CD4-positive, alpha-beta T cell treated with Interleukin-1 beta for 1 hour (primary cell): ENCODE results near the gene PRUNE1.

ENCODE experiments used
- DNase-seq, 2 donors: peaks; one replicate each; pipeline ENCODE4 v3.0.0-alpha.2; 2020 to 2022

The PRUNE1 gene, protein sequence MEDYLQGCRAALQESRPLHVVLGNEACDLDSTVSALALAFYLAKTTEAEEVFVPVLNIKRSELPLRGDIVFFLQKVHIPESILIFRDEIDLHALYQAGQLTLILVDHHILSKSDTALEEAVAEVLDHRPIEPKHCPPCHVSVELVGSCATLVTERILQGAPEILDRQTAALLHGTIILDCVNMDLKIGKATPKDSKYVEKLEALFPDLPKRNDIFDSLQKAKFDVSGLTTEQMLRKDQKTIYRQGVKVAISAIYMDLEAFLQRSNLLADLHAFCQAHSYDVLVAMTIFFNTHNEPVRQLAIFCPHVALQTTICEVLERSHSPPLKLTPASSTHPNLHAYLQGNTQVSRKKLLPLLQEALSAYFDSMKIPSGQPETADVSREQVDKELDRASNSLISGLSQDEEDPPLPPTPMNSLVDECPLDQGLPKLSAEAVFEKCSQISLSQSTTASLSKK

DNA sequence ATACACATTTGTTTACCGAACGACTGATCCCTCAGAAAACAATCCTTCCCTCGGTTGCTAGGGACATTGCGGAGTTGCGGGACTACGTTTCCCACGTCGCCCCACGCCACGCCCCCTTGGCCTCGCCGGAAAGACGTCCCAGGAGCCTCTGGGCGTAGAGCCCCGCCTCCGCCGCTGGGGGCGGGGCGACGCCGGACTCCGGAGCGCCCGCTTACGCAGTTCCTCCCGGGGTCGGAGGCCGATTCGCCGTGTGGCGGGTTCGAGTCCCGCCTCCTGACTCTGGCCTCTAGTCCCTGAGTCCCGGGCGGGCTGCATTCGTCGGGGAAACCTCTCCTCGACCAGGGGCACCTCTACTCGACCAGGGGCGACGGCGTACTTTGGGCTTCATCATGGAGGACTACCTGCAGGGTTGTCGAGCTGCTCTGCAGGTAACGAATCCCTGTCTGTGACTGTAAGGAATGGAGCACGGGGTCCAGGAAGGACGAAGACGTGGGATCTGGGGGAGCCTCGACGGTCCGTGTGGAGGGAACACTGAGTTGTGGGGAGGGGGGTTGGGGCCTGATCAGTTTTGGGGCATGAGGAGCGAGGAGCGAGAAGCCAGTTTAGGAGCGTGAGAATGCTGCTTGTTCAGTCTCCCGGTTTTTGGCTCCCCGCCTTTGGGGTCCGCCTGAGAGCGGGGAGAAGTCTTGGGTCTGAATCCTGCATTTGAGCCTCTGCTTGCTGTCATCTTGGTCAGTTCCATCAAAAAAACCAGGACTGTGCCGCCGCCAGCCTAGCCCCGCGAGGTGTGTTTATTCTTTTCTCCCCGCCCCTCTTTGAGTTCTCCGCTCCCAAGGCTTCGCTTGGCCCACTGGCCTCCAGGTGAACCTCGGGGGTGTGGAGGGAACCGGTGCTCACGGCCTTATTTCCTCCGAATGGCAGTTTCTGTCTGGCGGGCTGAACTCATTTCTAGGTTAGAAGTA, at the start of gene PRUNE1:
PRUNE1 (plus strand) TSS at position 206 of the 962 bp plus-strand sequence; CDS start at position 390, 184 bp downstream.
- peak; percentile 98 for DNase-seq

DNA sequence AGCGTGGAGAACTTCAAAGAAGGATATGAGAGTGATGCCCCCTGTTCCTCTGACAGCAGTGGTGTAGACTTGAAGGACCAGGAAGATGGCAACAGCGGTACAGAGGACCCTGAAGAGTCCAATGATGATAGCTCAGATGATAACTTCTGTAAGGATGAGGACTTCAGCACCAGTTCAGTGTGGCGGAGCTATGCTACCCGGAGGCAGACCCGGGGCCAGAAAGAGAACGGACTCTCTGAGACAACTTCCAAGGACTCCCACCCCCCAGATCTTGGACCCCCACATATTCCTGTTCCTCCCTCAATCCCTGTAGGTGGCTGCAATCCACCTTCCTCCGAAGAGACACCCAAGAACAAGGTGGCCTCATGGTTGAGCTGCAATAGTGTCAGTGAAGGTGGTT, 47.6 kb upstream of the PRUNE1 start:
- DNase-seq = no peak

DNA sequence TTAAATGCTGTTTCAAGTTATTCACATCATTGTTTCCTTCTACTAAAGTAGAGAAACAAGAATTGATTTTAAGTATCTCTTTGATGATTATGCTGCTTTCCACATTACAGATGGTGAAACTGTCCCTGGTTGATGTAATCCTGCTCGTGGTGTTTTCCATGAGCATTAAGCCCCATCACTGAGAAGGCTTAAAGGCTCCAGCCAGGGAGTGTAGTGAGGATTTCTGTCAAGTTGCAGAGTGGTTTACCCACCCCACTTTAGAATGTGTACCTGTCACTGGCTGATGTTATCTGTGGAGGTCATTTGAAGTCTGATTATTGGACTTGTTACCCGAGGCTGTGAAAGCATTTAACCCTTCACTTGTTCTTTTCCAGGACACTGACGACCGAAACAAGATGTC, 46.5 kb upstream of the PRUNE1 start:
- no peak for DNase-seq

DNA sequence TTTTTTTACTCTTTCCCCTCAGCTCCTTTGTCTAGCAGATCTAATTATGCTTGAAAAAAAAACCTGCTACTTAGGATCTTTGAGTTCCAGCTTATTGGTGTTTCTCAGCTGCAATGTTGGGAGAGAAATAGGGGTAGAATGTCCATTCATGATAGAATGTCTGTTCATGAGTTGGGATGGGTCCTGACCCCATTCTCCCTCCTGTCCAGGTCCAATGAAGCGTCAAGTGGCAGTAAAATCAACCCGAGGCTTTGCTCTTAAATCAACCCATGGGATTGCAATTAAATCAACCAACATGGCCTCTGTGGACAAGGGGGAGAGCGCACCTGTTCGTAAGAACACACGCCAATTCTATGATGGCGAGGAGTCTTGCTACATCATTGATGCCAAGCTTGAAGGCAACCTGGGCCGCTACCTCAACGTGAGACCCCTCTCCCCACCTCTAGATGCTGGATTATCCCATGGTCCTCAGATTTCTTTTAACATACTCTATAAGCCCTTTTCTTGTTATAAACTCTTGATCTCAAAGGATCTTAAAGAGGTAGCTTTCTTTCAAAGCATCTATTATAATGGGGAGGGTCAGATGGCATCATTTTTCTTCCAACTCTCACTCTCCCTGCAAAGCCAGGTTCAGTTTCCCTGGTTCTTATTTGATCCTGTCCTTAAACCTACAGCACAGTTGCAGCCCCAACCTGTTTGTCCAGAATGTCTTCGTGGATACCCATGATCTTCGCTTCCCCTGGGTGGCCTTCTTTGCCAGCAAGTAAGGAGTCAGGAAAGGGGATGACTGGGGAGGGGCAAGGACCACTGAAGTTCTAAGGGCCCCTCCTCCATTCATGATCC, 44.7 kb upstream of the PRUNE1 start:
- DNase-seq = no peak

DNA sequence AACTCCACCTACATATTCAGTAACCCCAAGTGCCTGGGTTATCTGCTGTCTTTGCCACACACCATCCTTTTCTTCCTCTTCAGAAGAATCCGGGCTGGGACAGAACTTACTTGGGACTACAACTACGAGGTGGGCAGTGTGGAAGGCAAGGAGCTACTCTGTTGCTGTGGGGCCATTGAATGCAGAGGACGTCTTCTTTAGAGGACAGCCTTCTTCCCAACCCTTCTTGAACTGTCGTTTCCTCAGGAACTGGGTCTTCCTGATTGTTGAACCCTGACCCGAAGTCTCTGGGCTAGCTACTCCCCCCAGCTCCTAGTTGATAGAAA, 44.1 kb upstream of the PRUNE1 start:
- DNase-seq = no peak

DNA sequence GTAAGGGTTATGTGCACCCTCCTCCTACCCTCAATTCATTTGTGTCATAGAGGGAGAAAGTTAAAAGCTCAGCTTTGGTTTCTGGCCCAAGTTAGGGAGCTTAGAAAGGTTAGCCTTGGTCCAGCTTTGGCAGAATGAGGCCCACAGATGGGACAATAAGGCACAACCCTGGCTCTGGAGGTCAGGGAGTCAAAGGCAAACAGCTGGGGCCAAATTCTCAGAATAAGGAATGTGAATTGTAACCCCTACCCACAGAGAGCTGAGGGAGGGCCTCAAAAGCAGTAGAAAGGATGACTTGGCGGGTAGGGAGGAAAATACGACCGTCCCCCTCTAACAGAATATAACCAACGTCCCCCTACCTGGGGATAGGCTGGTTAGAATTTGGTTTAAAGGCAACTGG, 42.6 kb upstream of the PRUNE1 start:
- DNase-seq = no peak

DNA sequence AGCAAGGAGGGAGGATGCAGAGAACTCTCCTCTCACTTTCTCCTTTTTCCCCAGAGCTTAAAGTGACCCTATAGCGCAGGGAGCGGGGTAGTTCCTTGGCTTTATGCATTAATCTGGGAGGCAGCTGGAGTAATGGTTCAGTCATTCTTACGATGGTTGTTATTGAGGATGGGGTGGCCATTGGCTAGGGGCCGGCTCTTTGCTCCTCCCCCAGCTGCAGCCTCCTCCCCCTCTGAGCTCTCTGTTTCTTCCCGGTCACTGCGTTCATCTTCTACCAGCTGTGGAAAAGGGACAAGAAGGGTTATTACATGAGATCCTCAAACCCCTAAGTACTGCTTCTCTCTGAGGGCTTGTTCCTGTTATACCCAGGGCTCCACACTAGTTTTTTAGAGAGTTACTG, 42.2 kb upstream of the PRUNE1 start:
- no peak for DNase-seq

DNA sequence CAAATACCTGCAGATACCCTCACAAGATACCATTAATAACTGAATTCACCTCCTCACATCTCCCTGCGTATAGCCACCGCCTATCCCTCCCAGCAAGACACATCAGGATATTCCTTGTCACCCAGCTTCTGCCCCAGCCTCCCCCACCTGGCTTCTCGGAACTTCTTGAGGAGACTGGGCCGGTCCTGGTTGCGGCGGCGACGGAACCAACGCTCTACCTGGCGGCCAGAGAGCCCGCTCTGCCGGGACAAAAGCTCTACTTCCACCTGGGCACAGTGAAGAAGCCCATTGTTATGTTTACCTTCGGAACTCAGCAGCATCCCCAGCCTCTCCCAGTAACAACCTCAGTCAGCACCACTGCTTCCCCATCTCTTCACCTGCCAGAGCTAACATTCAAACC, 40.3 kb upstream of the PRUNE1 start:
- DNase-seq = no peak

DNA sequence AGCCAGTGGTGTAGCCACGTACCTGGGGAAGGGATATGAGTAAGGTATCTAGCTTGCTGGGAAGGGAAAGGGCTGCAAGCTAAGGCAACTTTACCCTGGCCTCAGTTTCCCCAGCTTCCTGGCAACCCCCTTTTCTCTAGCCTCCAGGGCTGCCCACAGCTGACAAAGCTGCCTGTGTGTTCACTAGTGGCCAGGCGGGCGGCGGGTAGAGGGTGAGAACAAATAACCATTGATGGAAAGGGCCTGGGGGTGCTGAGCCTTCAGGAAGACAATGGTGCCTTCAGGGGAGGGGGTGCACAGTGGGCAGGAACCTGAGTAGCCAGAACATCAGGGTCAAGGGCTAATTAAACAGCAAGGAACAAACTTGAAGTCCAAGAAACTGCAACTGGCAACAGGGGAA, 39.8 kb upstream of the PRUNE1 start:
- DNase-seq = no peak

DNA sequence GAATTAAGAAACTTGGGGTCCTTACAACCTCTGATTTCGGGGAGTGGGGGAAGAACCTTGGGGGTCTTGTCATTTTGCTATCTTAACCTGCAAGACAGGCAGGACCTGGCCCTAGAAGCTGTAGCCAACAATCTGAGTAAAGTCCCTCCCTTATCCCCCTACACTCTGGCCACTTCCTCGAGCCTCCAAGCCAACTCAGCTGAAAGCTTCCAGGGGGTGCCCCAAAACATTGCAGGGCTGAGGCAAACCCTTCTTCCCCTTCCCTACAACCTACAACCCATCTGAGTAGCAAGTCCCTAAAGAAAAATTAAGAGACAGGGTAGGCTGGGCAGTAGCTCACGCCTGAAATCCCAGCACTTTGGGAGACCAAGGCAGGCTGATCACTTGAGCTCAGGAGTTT, 38.6 kb upstream of the PRUNE1 start:
- DNase-seq = no peak

DNA sequence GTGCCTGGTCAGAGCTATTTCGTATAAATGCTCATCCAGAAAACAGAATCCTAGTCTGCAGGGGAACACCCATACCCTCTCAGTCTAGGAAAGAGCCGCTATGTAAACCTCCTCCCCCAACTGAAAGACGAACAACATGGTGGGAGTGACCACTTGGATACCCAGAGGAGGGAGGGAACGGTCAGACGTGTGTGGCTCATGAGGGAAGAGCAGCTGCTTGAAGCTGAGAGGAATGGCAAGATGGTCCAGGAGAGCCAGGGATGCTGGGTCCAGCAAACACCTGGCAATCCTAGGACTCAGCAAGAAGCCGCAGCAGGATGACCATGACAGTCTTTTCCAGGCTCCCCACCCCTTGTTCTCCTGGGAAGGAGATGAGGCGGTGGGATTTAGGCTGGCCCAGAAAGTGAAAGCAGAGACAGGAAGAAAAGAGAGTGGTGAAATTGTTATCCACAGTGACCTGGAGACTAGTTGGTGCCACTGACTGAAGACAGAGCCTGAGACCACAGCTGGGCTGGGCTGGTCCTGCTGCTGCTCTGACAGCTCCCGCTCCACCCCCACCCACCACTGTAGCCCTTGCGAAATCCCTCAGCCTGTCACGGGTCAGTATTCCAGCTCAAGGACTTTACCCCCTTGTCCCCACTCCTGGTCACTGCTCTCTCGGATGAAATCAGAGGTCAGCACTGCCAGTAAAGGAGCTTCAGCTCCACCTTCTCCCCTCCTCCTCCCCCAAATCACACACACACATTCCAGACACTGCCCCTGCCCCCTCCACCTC, 37.3 kb upstream of the PRUNE1 start:
- no peak for DNase-seq

DNA sequence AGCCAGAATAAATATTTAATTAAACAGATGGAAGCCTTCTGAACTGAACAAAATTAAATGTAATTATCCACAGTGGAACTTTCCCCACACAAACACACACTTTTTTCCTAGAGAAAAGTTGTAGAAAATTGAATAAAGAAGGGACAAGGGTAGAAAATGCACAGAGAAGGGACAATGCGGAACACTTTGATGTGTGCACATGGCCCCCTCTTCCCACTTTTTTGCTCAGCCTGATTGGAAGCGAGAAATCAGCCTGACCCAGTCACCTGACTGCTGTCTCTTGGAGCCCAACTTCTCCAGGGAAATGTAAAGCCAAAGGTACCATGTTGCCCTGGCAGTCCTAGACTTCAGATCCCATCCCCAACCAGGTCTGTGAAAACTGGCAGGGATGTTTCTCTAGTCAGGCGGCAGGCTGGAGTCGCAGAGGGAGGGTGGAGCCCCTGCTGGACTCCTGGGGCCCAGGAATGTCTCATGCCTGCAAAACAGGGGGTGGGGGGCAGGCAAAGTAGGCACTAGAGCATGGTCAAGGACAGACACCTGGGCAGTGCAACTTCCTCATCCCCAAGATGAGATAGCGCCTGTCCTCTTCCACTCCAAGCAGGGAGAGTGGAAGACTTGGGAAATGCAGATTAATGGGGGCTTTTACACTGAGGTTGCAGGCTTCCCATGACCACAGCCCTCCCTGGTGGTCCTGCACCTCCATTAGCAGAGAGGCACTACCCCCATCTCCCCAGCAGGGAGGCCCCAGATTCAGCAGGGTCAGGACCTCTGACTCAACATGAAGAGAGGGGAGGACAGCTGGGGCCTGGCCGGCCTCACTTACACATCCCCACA, 36.4 kb upstream of the PRUNE1 start:
- no peak for DNase-seq

DNA sequence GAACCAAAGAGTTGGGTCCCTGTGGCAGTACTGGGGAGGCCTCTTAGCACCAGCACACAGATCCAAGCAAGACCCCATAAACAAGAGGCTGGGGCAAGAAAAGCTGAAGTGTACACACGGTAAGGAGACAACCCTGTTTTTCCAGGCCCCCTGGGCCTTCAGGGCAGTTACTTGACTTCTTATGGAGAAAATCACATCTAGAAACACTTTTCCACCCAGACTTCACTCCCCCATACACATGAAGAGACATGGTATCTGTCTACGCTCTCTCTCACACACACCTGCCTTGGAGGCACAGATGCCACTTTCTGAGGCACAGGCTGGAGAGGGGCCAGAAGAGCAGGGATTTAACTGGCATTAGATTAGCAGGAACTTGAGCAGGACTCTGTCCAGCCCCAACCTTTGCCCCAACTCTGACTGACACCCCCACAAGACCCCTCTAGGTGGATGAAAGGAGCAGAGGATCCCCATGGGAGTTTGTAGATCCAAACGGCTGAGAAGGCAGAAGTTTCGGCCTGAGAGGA, 35.8 kb upstream of the PRUNE1 start:
- no peak for DNase-seq

DNA sequence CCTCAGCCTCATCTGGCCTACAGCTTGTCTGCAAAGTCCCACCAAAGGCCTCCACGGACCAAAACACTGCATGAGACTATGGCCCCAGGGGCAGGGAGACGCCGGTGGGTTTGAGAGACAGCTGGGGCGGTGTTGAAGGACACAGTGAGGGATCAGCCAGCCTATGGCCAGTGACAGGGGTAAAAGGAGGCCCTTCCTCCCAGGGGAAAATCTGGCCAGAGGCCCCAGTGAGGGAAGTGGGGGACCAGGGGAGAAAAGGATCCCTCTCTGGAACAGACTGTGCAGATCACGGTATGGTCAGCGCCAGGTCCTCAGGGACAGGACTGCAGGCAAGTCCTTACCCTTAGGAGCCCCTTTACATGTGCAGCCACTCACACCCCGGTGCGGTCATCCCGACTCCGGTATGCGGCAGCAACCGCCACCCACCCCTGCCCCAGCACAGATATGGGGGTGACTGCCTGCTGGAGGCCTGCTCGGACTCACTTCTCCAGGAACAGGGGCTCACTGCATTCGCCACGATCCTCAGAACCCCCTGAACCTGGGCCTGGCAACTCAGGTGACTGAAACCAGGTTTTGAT, 34.9 kb upstream of the PRUNE1 start:
- DNase-seq = no peak

DNA sequence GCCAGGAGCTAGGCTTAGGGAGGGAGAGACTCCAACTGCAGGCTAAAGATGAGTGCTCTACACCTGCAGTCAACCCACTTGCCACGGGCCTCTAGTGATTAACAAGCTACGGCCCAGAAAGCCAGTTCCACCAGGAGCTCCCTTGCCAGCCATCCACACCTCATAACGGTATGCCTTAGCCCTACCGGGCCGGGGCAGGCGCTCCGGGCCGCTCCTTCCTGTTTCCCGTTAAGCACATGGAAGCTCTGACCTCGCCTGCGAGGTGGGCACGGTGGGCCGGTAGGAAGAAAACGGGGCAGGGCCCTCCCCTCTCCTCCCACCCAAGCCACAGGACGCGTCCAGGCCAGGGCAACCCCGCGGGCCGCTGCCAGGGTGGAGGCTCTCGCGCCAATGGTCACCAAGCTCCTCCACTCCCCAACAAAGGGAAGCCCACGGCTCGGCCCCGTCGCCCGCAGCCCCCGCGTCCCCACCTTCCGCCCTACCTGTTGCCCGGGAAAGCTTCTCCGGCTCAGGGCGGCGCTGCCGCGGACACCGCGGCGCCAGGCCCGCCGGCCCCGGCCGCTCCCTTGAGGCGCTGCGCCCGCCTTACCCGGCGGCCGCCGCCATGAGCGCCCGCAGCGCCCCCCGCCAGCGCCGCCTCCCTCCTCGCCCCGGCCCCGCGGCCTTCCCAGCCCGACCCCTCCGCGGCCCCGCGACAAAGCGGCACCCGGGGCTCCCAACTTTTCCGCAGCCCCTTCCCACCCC, 34.2 kb upstream of the PRUNE1 start:
- peak; percentile 22 to 32 for DNase-seq

DNA sequence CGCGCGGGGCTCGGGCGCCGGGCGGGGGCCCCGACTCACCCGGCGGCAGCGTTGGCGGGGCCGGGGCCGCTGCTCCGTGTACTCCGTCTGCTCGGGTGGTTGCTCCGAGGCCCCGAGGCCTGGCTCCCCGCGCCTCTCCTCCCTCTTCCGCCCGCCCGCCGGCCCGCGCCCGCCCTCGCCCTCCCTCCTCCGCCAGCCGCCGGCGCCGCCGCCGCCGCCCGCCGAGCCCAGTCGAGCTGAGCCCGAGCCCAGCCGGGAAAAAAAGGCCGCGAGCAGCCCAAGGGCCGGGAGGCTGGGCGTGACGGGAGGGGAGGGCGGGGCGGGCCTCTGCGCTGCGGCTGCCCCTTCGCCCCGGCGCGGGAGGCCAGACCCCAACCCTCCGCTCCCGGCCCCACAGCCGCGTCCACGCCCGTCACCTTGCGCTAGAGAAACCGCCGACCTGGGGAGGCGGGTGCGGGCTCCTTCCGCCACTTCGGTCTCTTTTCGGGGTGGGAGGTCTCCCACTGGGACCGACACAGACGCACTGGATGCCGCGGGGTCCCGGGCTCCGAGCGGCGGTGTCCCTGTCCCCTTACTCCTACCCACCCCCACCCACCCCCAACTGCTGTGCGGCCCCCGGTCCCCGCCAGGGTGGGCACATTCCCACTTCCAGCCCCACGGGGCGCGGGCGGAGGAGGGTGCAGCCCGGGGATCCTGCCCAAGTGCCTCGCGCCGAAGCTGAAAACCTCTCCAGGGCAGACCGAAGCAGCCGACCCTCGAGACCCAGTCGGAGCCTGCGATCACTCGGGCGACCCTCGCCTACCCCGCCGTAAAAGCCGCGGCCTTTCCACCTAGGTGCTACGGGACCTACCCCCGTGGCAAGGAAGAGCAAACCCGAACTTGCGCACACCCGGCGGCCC, 33.4 kb upstream of the PRUNE1 start, which contains the start of gene CERS2:
CERS2 (minus strand) TSS at position 256 of the 899 bp plus-strand sequence. CDS start 5,745 bp downstream, outside the sequence.
- DNase-seq = peak; percentile 81 to 83

DNA sequence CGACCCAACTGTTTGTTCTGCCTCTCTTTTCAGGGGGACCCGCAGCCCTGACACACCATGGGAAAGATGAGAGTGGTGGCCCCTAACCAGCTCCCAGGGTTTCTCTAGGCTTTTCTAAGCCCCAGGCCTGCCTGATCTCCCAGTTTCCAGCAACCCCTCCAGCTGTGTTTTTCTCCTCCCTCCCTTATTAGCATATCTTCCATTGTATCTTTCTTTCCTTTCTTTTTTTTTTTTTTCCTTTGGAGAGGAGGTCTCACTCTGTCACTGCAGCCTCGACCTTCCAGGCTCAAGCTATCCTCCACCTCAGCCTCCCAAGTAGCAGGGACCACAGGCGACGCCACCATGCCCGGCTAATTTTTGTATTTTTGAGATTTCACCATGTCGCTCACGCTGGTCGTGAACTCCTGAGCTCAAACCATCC, 31.8 kb upstream of the PRUNE1 start:
- no peak for DNase-seq

DNA sequence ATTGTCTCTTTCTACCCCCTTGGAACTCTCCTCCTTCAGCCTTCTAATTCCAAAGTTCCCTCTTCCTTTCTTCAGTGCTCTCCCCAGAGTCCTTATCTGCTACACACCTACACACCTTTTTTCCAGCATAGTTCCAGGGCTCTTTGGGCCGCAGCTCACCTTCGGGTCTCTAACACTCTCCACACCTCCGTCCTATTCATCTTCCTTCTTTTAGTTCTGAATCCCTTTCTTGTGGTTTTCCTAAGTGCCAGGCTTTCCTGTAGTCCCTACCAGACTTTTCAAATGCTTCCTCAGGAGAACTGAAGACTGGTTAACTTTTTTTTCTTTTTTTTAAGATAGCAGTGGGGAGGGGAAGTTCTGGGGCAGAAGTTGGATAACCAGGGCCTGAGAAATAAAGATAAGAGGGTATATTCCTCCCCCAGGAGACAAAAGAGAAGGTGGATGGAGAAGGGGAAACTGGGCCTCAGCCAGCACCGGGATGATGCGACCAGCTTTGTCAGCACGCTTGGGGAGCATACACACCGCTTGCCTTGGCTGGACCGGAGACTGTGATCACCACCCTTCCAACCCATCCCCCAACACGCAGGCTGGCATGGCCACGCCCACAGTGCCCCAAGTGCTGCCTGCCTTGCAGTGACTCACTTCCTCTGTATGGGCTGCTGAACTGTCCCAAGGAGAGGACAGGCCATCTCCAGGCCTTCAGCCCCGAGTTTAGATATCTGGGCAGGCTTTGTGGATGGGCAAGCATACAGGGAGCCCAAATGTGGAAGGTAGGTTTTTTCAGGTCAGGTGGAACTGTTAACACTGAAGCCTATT, 31.2 kb upstream of the PRUNE1 start:
- peak; percentile 82 to 87 for DNase-seq
